Retinal pigment epithelial cell (primary cell): ENCODE results near the gene NAA16.
"Not testable (repeated sequence)": the region's sequence is repeated elsewhere in the genome, so short reads cannot be mapped to it uniquely, and the experiment has no call there.

Source experiments
- DNase-seq: peaks from one replicate; pipeline ENCODE4 v3.0.0-alpha.2; 2010; ENCODE audit warnings: low read depth
- H3K4me3 ChIP-seq: 2 replicates; pipeline ENCODE4 v1.5.1; 2011; ENCODE audit warnings: mild to moderate bottlenecking, low read length, control low read depth, moderate library complexity
- CTCF ChIP-seq: conservative IDR thresholded peaks from 2 replicates; pipeline ENCODE4 v1.5.1; 2011; ENCODE audit warnings: low read depth, low read length, control low read depth, inconsistent platforms

The NAA16 gene

GRCh38 chr13:41418027-41418426 is 107.0 kb downstream of the NAA16 start:
- no peak for DNase-seq
- TF ChIP-seq CTCF = no peak
- H3K4me3 ChIP-seq = no peak overlapping the region

GRCh38 chr13:41418731-41419130 is 107.7 kb downstream of the NAA16 start:
- no peak for DNase-seq

GRCh38 chr13:41419206-41419605 is 108.1 kb downstream of the NAA16 start:
- no peak for DNase-seq
- no peak for TF ChIP-seq CTCF
- H3K4me3 ChIP-seq = no peak overlapping the region

More at GRCh38 chr13:41418731-41419130, 107.7 kb downstream of the NAA16 start:
- H3K4me3 ChIP-seq = no peak overlapping the region
- no peak for TF ChIP-seq CTCF

GRCh38 chr13:41420146-41420545 is 109.1 kb downstream of the NAA16 start:
- DNase-seq = no peak
- no peak for TF ChIP-seq CTCF
- H3K4me3 ChIP-seq = no peak overlapping the region

GRCh38 chr13:41421330-41421729 is 110.3 kb downstream of the NAA16 start:
- not testable (repeated sequence) for DNase-seq, H3K4me3 ChIP-seq

GRCh38 chr13:41421983-41422382 is 110.9 kb downstream of the NAA16 start:
- DNase-seq = not testable (repeated sequence)

GRCh38 chr13:41423259-41423658 is 112.2 kb downstream of the NAA16 start:
- not testable (repeated sequence) for H3K4me3 ChIP-seq, DNase-seq

More at GRCh38 chr13:41421983-41422382, 110.9 kb downstream of the NAA16 start:
- not testable (repeated sequence) for H3K4me3 ChIP-seq

- DNase-seq = not testable (repeated sequence)
These were observed 113.6 kb downstream of the NAA16 start for GRCh38 chr13:41424675-41425074.

GRCh38 chr13:41426047-41426446 is 115.0 kb downstream of the NAA16 start:
- no peak for DNase-seq
- H3K4me3 ChIP-seq = no peak overlapping the region
- TF ChIP-seq CTCF = no peak

More at GRCh38 chr13:41424675-41425074, 113.6 kb downstream of the NAA16 start:
- H3K4me3 ChIP-seq = not testable (repeated sequence)
